H9 (cell line): Measurements from ENCODE around the gene PDZD8. TPM values are rescaled to one million over a fixed set of nuclear protein-coding genes. Genes with fewer than 3 reads are reported as not detected.

ENCODE experiments used
- DNase-seq: peaks from one replicate; pipeline ENCODE4 v3.0.0-alpha.2; 2017
- H2AFZ ChIP-seq: one replicate; pipeline ENCODE4 v1.6.1; 2013; ENCODE audit warnings: mild to moderate bottlenecking, low read length, control low read depth, moderate library complexity
- H2AK5ac ChIP-seq: 2 replicates; pipeline ENCODE4 v1.6.1; 2013; ENCODE audit warnings: low read length, control low read depth, mixed read lengths; ENCODE audit not compliant: insufficient read length
- H2BK120ac ChIP-seq: one replicate; pipeline ENCODE4 v1.6.1; 2013; ENCODE audit warnings: low read depth, mild to moderate bottlenecking, low read length, control low read depth, inconsistent platforms; ENCODE audit not compliant: poor library complexity, severe bottlenecking
- H2BK12ac ChIP-seq: 2 replicates; pipeline ENCODE4 v1.6.1; 2013; ENCODE audit warnings: low read length, control low read depth, mixed read lengths, low read depth; ENCODE audit not compliant: insufficient read length
- H2BK15ac ChIP-seq: 2 replicates; pipeline ENCODE4 v1.6.1; 2013; ENCODE audit warnings: low read depth, low read length, control low read depth
- H2BK20ac ChIP-seq: one replicate; pipeline ENCODE4 v1.6.1; 2013; ENCODE audit warnings: low read depth, mild to moderate bottlenecking, low read length, control low read depth, inconsistent platforms; ENCODE audit not compliant: poor library complexity, severe bottlenecking
- H2BK5ac ChIP-seq: 2 replicates; pipeline ENCODE4 v1.6.1; 2013; ENCODE audit warnings: low read length, control low read depth, mixed read lengths; ENCODE audit not compliant: insufficient read length
- H3K14ac ChIP-seq: 2 replicates; pipeline ENCODE4 v1.6.1; 2013; ENCODE audit warnings: low read length, control low read depth; ENCODE audit not compliant: insufficient read depth
- H3K18ac ChIP-seq: 2 replicates; pipeline ENCODE4 v1.6.1; 2013; ENCODE audit warnings: low read depth, mild to moderate bottlenecking, mixed read lengths, low read length, control low read depth; ENCODE audit not compliant: insufficient read length
- H3K23ac ChIP-seq: 2 replicates; pipeline ENCODE4 v1.6.1; 2013; ENCODE audit warnings: low read length, control low read depth, mixed read lengths, low read depth; ENCODE audit not compliant: insufficient read length
- H3K23me2 ChIP-seq: 2 replicates; pipeline ENCODE4 v1.6.1; 2013; ENCODE audit warnings: low read depth, mild to moderate bottlenecking, mixed read lengths, low read length, control low read depth; ENCODE audit not compliant: insufficient read length, poor library complexity, severe bottlenecking
- H3K27ac ChIP-seq: 2 replicates; pipeline ENCODE4 v1.5.1; 2013; ENCODE audit warnings: low read length, control low read depth, mixed read lengths, low read depth; ENCODE audit not compliant: insufficient read length
- H3K27me3 ChIP-seq: 2 replicates; pipeline ENCODE4 v1.6.1; 2013; ENCODE audit warnings: low read length, control low read depth, inconsistent platforms; ENCODE audit not compliant: insufficient read depth
- H3K4ac ChIP-seq: 2 replicates; pipeline ENCODE4 v1.6.1; 2013; ENCODE audit warnings: low read depth, mild to moderate bottlenecking, control low read depth, inconsistent platforms, low read length, moderate library complexity
- H3K4me1 ChIP-seq: 2 replicates; pipeline ENCODE4 v1.6.1; 2013; ENCODE audit warnings: low read length, control low read depth, inconsistent platforms; ENCODE audit not compliant: insufficient read depth
- H3K4me2 ChIP-seq: 2 replicates; pipeline ENCODE4 v1.6.1; 2013; ENCODE audit warnings: low read length, control low read depth, mixed read lengths; ENCODE audit not compliant: insufficient read length, insufficient read depth
- H3K56ac ChIP-seq: 2 replicates; pipeline ENCODE4 v1.6.1; 2013; ENCODE audit warnings: low read depth, mild to moderate bottlenecking, mixed read lengths, low read length, control low read depth; ENCODE audit not compliant: insufficient read length
- H3K79me1 ChIP-seq: 2 replicates; pipeline ENCODE4 v1.6.1; 2013; ENCODE audit warnings: low read depth, mild to moderate bottlenecking, moderate library complexity, low read length, control low read depth, inconsistent platforms; ENCODE audit not compliant: insufficient read depth, poor library complexity, severe bottlenecking
- H3K79me2 ChIP-seq: 2 replicates; pipeline ENCODE4 v1.6.1; 2013; ENCODE audit warnings: low read length, control low read depth, inconsistent platforms; ENCODE audit not compliant: insufficient read depth
- H3K9ac ChIP-seq: 2 replicates; pipeline ENCODE4 v1.6.1; 2013; ENCODE audit warnings: low read length, control low read depth, mixed read lengths; ENCODE audit not compliant: insufficient read length; ENCODE audit errors: extremely low read depth
- H3K9me3 ChIP-seq: one replicate; pipeline ENCODE4 v1.6.1; 2013; ENCODE audit warnings: low read depth, low read length, inconsistent platforms; ENCODE audit not compliant: control insufficient read depth
- H3T11ph ChIP-seq: one replicate; pipeline ENCODE4 v1.6.1; 2013; ENCODE audit warnings: mild to moderate bottlenecking, low read length, control low read depth, inconsistent platforms
- H4K20me1 ChIP-seq: one replicate; pipeline ENCODE4 v1.6.1; 2013; ENCODE audit not compliant: control insufficient read depth, insufficient read length, insufficient read depth
- H4K5ac ChIP-seq: 2 replicates; pipeline ENCODE4 v1.6.1; 2013; ENCODE audit warnings: low read depth, mild to moderate bottlenecking, mixed read lengths, low read length, control low read depth; ENCODE audit not compliant: insufficient read length
- H4K8ac ChIP-seq: replicated peaks from 2 replicates; pipeline ENCODE4 v1.6.1; 2013; ENCODE audit warnings: low read length, control low read depth, mixed read lengths, low read depth; ENCODE audit not compliant: insufficient read length
- H4K91ac ChIP-seq: 2 replicates; pipeline ENCODE4 v1.6.1; 2013; ENCODE audit warnings: low read depth, mild to moderate bottlenecking, moderate library complexity, mixed read lengths, low read length, control low read depth; ENCODE audit not compliant: insufficient read length
- H3K27ac Mint-ChIP-seq, 3 experiments: 2 replicates in 2 of 3; 3 replicates in 1 of 3; pipeline ENCODE4 v1.8.0; 2020 to 2021; ENCODE audit warnings: mixed read lengths in 3 of 3, mild to moderate bottlenecking in 1 of 3, moderate library complexity in 1 of 3
- H3K27me3 Mint-ChIP-seq: 2 replicates; pipeline ENCODE4 v1.8.0; 2021; ENCODE audit warnings: low read depth, mild to moderate bottlenecking, moderate library complexity, mixed read lengths
- H3K36me3 Mint-ChIP-seq, 3 experiments: 2 replicates in 2 of 3; 3 replicates in 1 of 3; pipeline ENCODE4 v1.8.0; 2020 to 2021; ENCODE audit warnings: low read depth in 3 of 3, mixed read lengths in 3 of 3; ENCODE audit not compliant: insufficient read depth in 1 of 3
- H3K4me1 Mint-ChIP-seq, 2 experiments: 2 replicates each; pipeline ENCODE4 v1.8.0; 2020; ENCODE audit warnings: mixed read lengths in 2 of 2
- H3K4me3 Mint-ChIP-seq, 2 experiments: 2 replicates in 1 of 2; 3 replicates in 1 of 2; pipeline ENCODE4 v1.8.0; 2020 to 2021; ENCODE audit warnings: mild to moderate bottlenecking in 2 of 2, mixed read lengths in 2 of 2, moderate library complexity in 1 of 2
- H3K9me3 Mint-ChIP-seq, 2 experiments: 2 replicates in 1 of 2; 3 replicates in 1 of 2; pipeline ENCODE4 v1.8.0; 2020; ENCODE audit warnings: mild to moderate bottlenecking in 2 of 2, mixed read lengths in 2 of 2, moderate library complexity in 1 of 2
- CTCF ChIP-seq: fragments of 200-600 bp; sonication (generic); conservative IDR thresholded peaks from 3 replicates; pipeline ENCODE4 v1.8.0; 2021; ENCODE audit warnings: antibody characterized with exemption, mild to moderate bottlenecking
- WGBS: extraction: QIAGEN DNeasy Blood & Tissue Kit; methylation state at CpG from one replicate; pipeline ENCODE4 v1.1.7; 2013; ENCODE audit warnings: missing lambda C conversion rate, low lambda C conversion rate, mixed read lengths; ENCODE audit not compliant: insufficient read length; ENCODE audit errors: extremely low coverage; 5-methylcytosine and 5-hydroxymethylcytosine counted together
- total RNA-seq: library from RNA; stranded (reverse); gene quantifications from 2 replicates; pipeline ENCODE4 v1.2.1, GENCODE V29; 2021

PDZD8 gene
- total RNA-seq, 1 experiment from 2014 or later = 38.2 TPM

- H3K79me1 ChIP-seq = no peaks in the 10 kb centered on the region
- Mint-ChIP-seq H3K36me3 (peaks cover 0 to 2% (median 0%) of the 10 kb centered on the region in 3 experiments; a peak in 1 of 7 replicates), H3K27me3 (no peaks in the 10 kb centered on the region), H3K9me3 (no peaks in the 10 kb centered on the region), H3K4me3 (no peak overlapping the region), H3K4me1 (peaks cover 25 to 26% of the 10 kb centered on the region in 2 experiments), H3K27ac (no peak overlapping the region)
- no peak overlapping the region for H2BK20ac ChIP-seq
- no peak overlapping the region for H3K14ac ChIP-seq
- no peak overlapping the region for H2AFZ ChIP-seq
- no peak overlapping the region for H2BK120ac ChIP-seq
- no peaks in the 10 kb centered on the region for H3K9me3 ChIP-seq
- no peak overlapping the region for H2BK12ac ChIP-seq
- H2BK15ac ChIP-seq = no peak overlapping the region
- DNase-seq = no peak
- H3K27ac ChIP-seq = no peak overlapping the region
- H3K4me2 ChIP-seq = no peak overlapping the region
- no peak overlapping the region for H4K8ac ChIP-seq
- H3K4me1 ChIP-seq = no peaks in the 10 kb centered on the region; the same call in 1 of the 2 replicates
- no peak overlapping the region for H2BK5ac ChIP-seq
- no peak overlapping the region for H2AK5ac ChIP-seq
- WGBS = no CpG with 5 or more reads among the region's 3 CpGs
- TF ChIP-seq CTCF = no peak
- no peaks in the 10 kb centered on the region for H3K27me3 ChIP-seq
- H3K56ac ChIP-seq = no peak overlapping the region
- no peak overlapping the region for H4K91ac ChIP-seq
- H3T11ph ChIP-seq = no peak overlapping the region
- no peaks in the 10 kb centered on the region for H4K20me1 ChIP-seq
- H4K5ac ChIP-seq = no peak overlapping the region
- no peak overlapping the region for H3K18ac ChIP-seq
- H3K23ac ChIP-seq = no peak overlapping the region
- peaks cover 16% of the 10 kb centered on the region; the same call in 1 of the 2 replicates for H3K79me2 ChIP-seq
- H3K4ac ChIP-seq = no peak overlapping the region
- H3K9ac ChIP-seq = no peak overlapping the region
- H3K23me2 ChIP-seq = no peaks in the 10 kb centered on the region
Measured at GRCh38 chr10:117360994-117361667, 14.1 kb downstream of the PDZD8 start.
